IMR-90 (cell line): Measurements from ENCODE around the gene PLAAT2. TPM values are rescaled to one million over a fixed set of nuclear protein-coding genes. Genes with fewer than 3 reads are reported as not detected.

Source experiments
- ATAC-seq: fragments of 200-7000 bp; cut with Tn5 transposase; 2 replicates; pipeline ENCODE4 v1.9.1; 2020; ENCODE audit warnings: low read depth, mild to moderate bottlenecking, moderate library complexity
- BruUV-seq: library from RNA; stranded (reverse); fragments of 400-500 nt; replicated peaks from 2 replicates; lab custom pipeline; 2021; lab: Mats Ljungman, UMichigan
- CTCF ChIA-PET: fragments of 300-600 bp; formaldehyde crosslinking; extraction: SDS; loops from one replicate; lab custom pipeline; 2021; ENCODE audit warnings: antibody characterized with exemption; lab: Yijun Ruan, JAX
- POLR2A ChIA-PET: fragments of 300-600 bp; sonication (Branson Sonifier 250); formaldehyde crosslinking; loops from one replicate; lab custom pipeline; 2022; ENCODE audit warnings: antibody characterized with exemption; ENCODE audit not compliant: unreplicated experiment; lab: Charles Lee
- DNase-seq: peaks from one replicate; pipeline ENCODE4 v3.0.0; 2013
- H2AFZ ChIP-seq: replicated peaks from 2 replicates; pipeline ENCODE3; 2013; ENCODE audit warnings: low read length, mild to moderate bottlenecking; ENCODE audit not compliant: poor library complexity
- H2AK5ac ChIP-seq: 2 replicates; pipeline ENCODE4 v1.6.1; 2013; ENCODE audit warnings: low read depth, low read length, inconsistent platforms
- H2AK9ac ChIP-seq: replicated peaks from 2 replicates; pipeline ENCODE3; 2013; ENCODE audit warnings: mild to moderate bottlenecking, low read depth, low read length, moderate library complexity; ENCODE audit not compliant: poor library complexity
- H2BK120ac ChIP-seq: 2 replicates; pipeline ENCODE4 v1.6.1; 2013; ENCODE audit warnings: low read depth, low read length, inconsistent platforms
- H2BK15ac ChIP-seq: 3 replicates; pipeline ENCODE4 v1.6.1; 2013; ENCODE audit warnings: low read depth, low read length, inconsistent platforms
- H2BK20ac ChIP-seq: 2 replicates; pipeline ENCODE4 v1.6.1; 2013; ENCODE audit warnings: low read depth, mild to moderate bottlenecking, inconsistent platforms, low read length, moderate library complexity
- H2BK5ac ChIP-seq: 2 replicates; pipeline ENCODE4 v1.6.1; 2013; ENCODE audit warnings: mild to moderate bottlenecking, low read depth, low read length, inconsistent platforms; ENCODE audit not compliant: poor library complexity, severe bottlenecking
- H3K14ac ChIP-seq: replicated peaks from 2 replicates; pipeline ENCODE4 v1.6.1; 2013; ENCODE audit warnings: low read depth, low read length, inconsistent platforms
- H3K18ac ChIP-seq: 2 replicates; pipeline ENCODE4 v1.6.1; 2013; ENCODE audit warnings: low read depth, low read length, control low read depth
- H3K23ac ChIP-seq: 2 replicates; pipeline ENCODE4 v1.6.1; 2013; ENCODE audit warnings: low read depth, low read length, inconsistent platforms
- H3K27ac ChIP-seq: 2 replicates; pipeline ENCODE4 v1.5.1; 2013; ENCODE audit warnings: mild to moderate bottlenecking, control low read depth, low read length; ENCODE audit not compliant: insufficient read depth
- H3K27me3 ChIP-seq: 2 replicates; pipeline ENCODE4 v1.6.1; 2013; ENCODE audit warnings: low read length; ENCODE audit not compliant: control insufficient read depth, insufficient read depth
- H3K36me3 ChIP-seq: 2 replicates; pipeline ENCODE4 v1.6.1; 2013; ENCODE audit warnings: low read length, mixed read lengths; ENCODE audit not compliant: control insufficient read depth, insufficient read depth
- H3K4ac ChIP-seq: 2 replicates; pipeline ENCODE4 v1.6.1; 2013; ENCODE audit warnings: low read depth, low read length, inconsistent platforms
- H3K4me1 ChIP-seq: 2 replicates; pipeline ENCODE4 v1.6.1; 2013; ENCODE audit warnings: low read length, mixed read lengths; ENCODE audit not compliant: control insufficient read depth, insufficient read depth
- H3K4me2 ChIP-seq: 2 replicates; pipeline ENCODE4 v1.6.1; 2013; ENCODE audit warnings: low read depth, mild to moderate bottlenecking, control low read depth, low read length, moderate library complexity
- H3K4me3 ChIP-seq: 2 replicates; pipeline ENCODE4 v1.5.1; 2013; ENCODE audit warnings: low read depth, mild to moderate bottlenecking, control low read depth, low read length, moderate library complexity; ENCODE audit not compliant: insufficient read depth
- H3K56ac ChIP-seq: 2 replicates; pipeline ENCODE4 v1.6.1; 2013; ENCODE audit warnings: low read length, inconsistent platforms; ENCODE audit not compliant: insufficient read depth; ENCODE audit errors: extremely low read depth
- H3K79me1 ChIP-seq, 2 experiments: 2 replicates each; pipeline ENCODE4 v1.6.1; 2013; ENCODE audit warnings: low read length in 2 of 2, inconsistent platforms in 1 of 2, low read depth in 1 of 2
- H3K9ac ChIP-seq: 2 replicates; pipeline ENCODE4 v1.6.1; 2013; ENCODE audit warnings: low read depth, low read length, control low read depth
- H3K9me1 ChIP-seq: 2 replicates; pipeline ENCODE4 v1.6.1; 2013; ENCODE audit warnings: low read length, inconsistent platforms; ENCODE audit not compliant: insufficient read depth
- H3K9me3 ChIP-seq: 2 replicates; pipeline ENCODE4 v1.6.1; 2013; ENCODE audit warnings: low read length; ENCODE audit not compliant: control insufficient read depth, insufficient read depth
- H4K20me1 ChIP-seq: 2 replicates; pipeline ENCODE4 v1.6.1; 2013; ENCODE audit warnings: low read length, inconsistent platforms; ENCODE audit not compliant: insufficient read depth
- H4K5ac ChIP-seq: 2 replicates; pipeline ENCODE4 v1.6.1; 2013; ENCODE audit warnings: mild to moderate bottlenecking, low read depth, low read length, control low read depth
- H4K8ac ChIP-seq, 2 experiments: 2 replicates each; pipeline ENCODE4 v1.6.1; 2013; ENCODE audit warnings: low read depth in 2 of 2, low read length in 2 of 2, control low read depth in 1 of 2, inconsistent platforms in 1 of 2
- H4K91ac ChIP-seq: 2 replicates; pipeline ENCODE4 v1.6.1; 2013; ENCODE audit warnings: low read depth, low read length, inconsistent platforms; ENCODE audit not compliant: insufficient read depth
- CEBPB ChIP-seq: IDR thresholded peaks from 2 replicates; pipeline ENCODE4 v1.6.1; 2012; ENCODE audit warnings: low read depth, low read length, improper control_type of control experiment
- NFE2L2 ChIP-seq: fragments of 150-350 bp; IDR thresholded peaks from 2 replicates; pipeline ENCODE4 v1.6.1; 2016; ENCODE audit warnings: low read depth, mild to moderate bottlenecking, low read length
- RCOR1 ChIP-seq: IDR thresholded peaks from 2 replicates; pipeline ENCODE4 v1.6.1; 2012; ENCODE audit warnings: mild to moderate bottlenecking, low read length, improper control_type of control experiment; ENCODE audit not compliant: insufficient replicate concordance
- USF2 ChIP-seq: fragments of 150-350 bp; IDR thresholded peaks from 2 replicates; pipeline ENCODE4 v1.6.1; 2017; ENCODE audit warnings: mild to moderate bottlenecking, antibody characterized with exemption, low read length, low read depth
- WGBS, 2 experiments: methylation state at CpG; one replicate each; pipeline versions ENCODE4 v1.1.5 to v1.1.7; 2013; ENCODE audit warnings: missing lambda C conversion rate in 2 of 2; ENCODE audit not compliant: insufficient read length in 1 of 2; ENCODE audit errors: extremely low coverage in 2 of 2; 5-methylcytosine and 5-hydroxymethylcytosine counted together
- dilution Hi-C: fragments of 300-500 bp; cut with HindIII; formaldehyde crosslinking; loops from one replicate; pipeline ENCODE4 v1.14.3; 2018; ENCODE audit warnings: low sequenced_read_pairs; ENCODE audit not compliant: unreplicated experiment
- in situ Hi-C: fragments of 300-500 bp; cut with MboI; formaldehyde crosslinking; loops from 3 replicates; pipeline ENCODE4 v1.14.3; 2019; ENCODE audit warnings: low sequenced_read_pairs, inconsistent platforms, mixed read lengths
- intact Hi-C: fragments of 100-400 bp; cut with micrococcal nuclease; formaldehyde crosslinking; loops from 2 replicates; pipeline ENCODE4 v1.10.0; 2022
- polyA plus RNA-seq, 3 experiments: library from polyadenylated mRNA; depleted of rRNA; stranded (reverse); fragments of >200 nt; gene quantifications; 2 replicates each; pipeline ENCODE4 v1.2.3, GENCODE V29; 2012; ENCODE audit warnings: low replicate concordance in 1 of 3
- total RNA-seq: library from RNA; depleted of rRNA; stranded (reverse); fragments of >200 nt; gene quantifications from 2 replicates; pipeline ENCODE4 v1.2.3, GENCODE V29; 2012

PLAAT2 gene
- total and polyA plus RNA-seq, 2 of the 4 experiments (the other 2 are of a cell fraction): not detected

- Histone ChIP-seq H3K4me1 (no peaks in the 10 kb centered on the region), H3K9me3 (no peaks in the 10 kb centered on the region), H2AK9ac (no peak overlapping the region), H4K20me1 (no peaks in the 10 kb centered on the region), H2AFZ (no peak overlapping the region), H3K79me1 (no peaks in the 10 kb centered on the region), H2BK120ac (no peak overlapping the region), H3K23ac (no peak overlapping the region), H2BK20ac (no peak overlapping the region), H3K27me3 (peaks cover 48% of the 10 kb centered on the region), H3K14ac (no peak overlapping the region), H3K27ac (no peak overlapping the region), H3K56ac (no peak overlapping the region), H2AK5ac (no peak overlapping the region), H3K9ac (no peak overlapping the region), H3K4me2 (no peak overlapping the region), H3K36me3 (no peaks in the 10 kb centered on the region), H4K91ac (no peak overlapping the region), H3K4ac (no peak overlapping the region), H2BK5ac (no peak overlapping the region), H3K4me3 (no peak overlapping the region), H3K18ac (no peak overlapping the region), H4K5ac (no peak overlapping the region), H4K8ac (no peak overlapping the region), H2BK15ac (no peak overlapping the region), H3K9me1 (no peaks in the 10 kb centered on the region)
- dilution Hi-C loops: no loop called here
- intact Hi-C loops: no loop called here
- in situ Hi-C loops: no loop called here
- TF ChIP-seq RCOR1: no peak
- no peak for TF ChIP-seq USF2
- TF ChIP-seq NFE2L2: no peak
- no peak for TF ChIP-seq CEBPB
- ChIA-PET POLR2A (no interaction called here), CTCF (no interaction called here)
- WGBS, 2 experiments: no CpG with 5 or more reads among the region's 7 CpGs
- ATAC-seq: no peak
- DNase-seq: no peak
- BruUV-seq: no TSS peak
Observed at GRCh38 chr11:63558459-63559157, 4.6 kb downstream of the PLAAT2 start.
